ENCODE results near the gene MAP3K6.
"Not testable (repeated sequence)": the region's sequence is repeated elsewhere in the genome, so short reads cannot be mapped to it uniquely, and the experiment has no call there.

MAP3K6 gene

GRCh38 chr1:27406362-27406680 lies 39.6 kb upstream of the MAP3K6 start:
- DNase-seq (ENCODE audit: insufficient read length, low spot score), result no peak
- TF ChIP-seq SPI1 (IDR thresholded peaks at IDR 0.05; ENCODE audit: low read depth, low read length), result no peak
- TF ChIP-seq POLR2A (IDR thresholded peaks at IDR 0.05; ENCODE audit: low read depth, low read length), result no peak
- no peak for TF ChIP-seq POLR2AphosphoS5 (IDR thresholded peaks at IDR 0.05; ENCODE audit: low read depth, low read length)
- no peak for TF ChIP-seq TAF1 (IDR thresholded peaks at IDR 0.05; ENCODE audit: low read depth, low read length)
- no peak for TF ChIP-seq PAX5 (IDR thresholded peaks at IDR 0.05; ENCODE audit: insufficient read depth, low read length, severe bottlenecking)
- no peak for TF ChIP-seq POU2F2 (IDR thresholded peaks at IDR 0.05; ENCODE audit: low read depth, low read length)
- FAIRE-seq, result no peak

- FAIRE-seq, result peak; percentile 33
- DNase-seq (ENCODE audit: insufficient read length, low spot score), result not testable (repeated sequence)
Measured at GRCh38 chr1:27405598-27406361, 39.0 kb upstream of the MAP3K6 start.

GRCh38 chr1:27405074-27405473 lies 38.3 kb upstream of the MAP3K6 start:
- DNase-seq (ENCODE audit: insufficient read length, low spot score), result no peak
- TF ChIP-seq TAF1 (IDR thresholded peaks at IDR 0.05; ENCODE audit: low read depth, low read length), result no peak
- TF ChIP-seq PAX5 (IDR thresholded peaks at IDR 0.05; ENCODE audit: insufficient read depth, low read length, severe bottlenecking), result no peak
- TF ChIP-seq POU2F2 (IDR thresholded peaks at IDR 0.05; ENCODE audit: low read depth, low read length), result no peak
- TF ChIP-seq POLR2AphosphoS5 (IDR thresholded peaks at IDR 0.05; ENCODE audit: low read depth, low read length), result no peak
- TF ChIP-seq POLR2A (IDR thresholded peaks at IDR 0.05; ENCODE audit: low read depth, low read length), result no peak
- no peak for TF ChIP-seq SPI1 (IDR thresholded peaks at IDR 0.05; ENCODE audit: low read depth, low read length)
- no peak for FAIRE-seq

DNA sequence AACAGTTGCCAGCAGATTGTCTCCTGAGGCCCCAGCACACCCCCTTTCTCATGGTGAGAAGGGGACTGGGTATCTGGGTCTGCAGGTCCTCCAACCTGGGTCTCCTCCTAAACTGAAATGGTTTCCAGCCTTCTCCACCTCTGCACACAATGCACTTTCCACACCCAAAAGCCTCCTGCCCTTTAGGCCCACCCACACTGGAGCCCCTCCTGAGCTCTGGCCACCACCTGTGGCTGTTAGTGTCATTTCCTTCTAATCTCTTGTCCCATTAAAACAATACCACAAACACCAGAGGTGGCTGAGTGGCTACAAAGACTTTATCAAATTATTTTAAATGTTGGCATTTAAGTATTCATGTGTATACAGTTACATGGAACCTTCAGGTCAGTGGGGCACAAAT lies 37.2 kb upstream of the MAP3K6 start:
- DNase-seq (ENCODE audit: insufficient read length, low spot score), result no peak
- TF ChIP-seq POLR2A (IDR thresholded peaks at IDR 0.05; ENCODE audit: low read depth, low read length) (no peak), POLR2AphosphoS5 (IDR thresholded peaks at IDR 0.05; ENCODE audit: low read depth, low read length) (no peak), POU2F2 (IDR thresholded peaks at IDR 0.05; ENCODE audit: low read depth, low read length) (no peak), SPI1 (IDR thresholded peaks at IDR 0.05; ENCODE audit: low read depth, low read length) (no peak), TAF1 (IDR thresholded peaks at IDR 0.05; ENCODE audit: low read depth, low read length) (no peak), PAX5 (IDR thresholded peaks at IDR 0.05; ENCODE audit: insufficient read depth, low read length, severe bottlenecking) (no peak)
- no peak for FAIRE-seq

DNA sequence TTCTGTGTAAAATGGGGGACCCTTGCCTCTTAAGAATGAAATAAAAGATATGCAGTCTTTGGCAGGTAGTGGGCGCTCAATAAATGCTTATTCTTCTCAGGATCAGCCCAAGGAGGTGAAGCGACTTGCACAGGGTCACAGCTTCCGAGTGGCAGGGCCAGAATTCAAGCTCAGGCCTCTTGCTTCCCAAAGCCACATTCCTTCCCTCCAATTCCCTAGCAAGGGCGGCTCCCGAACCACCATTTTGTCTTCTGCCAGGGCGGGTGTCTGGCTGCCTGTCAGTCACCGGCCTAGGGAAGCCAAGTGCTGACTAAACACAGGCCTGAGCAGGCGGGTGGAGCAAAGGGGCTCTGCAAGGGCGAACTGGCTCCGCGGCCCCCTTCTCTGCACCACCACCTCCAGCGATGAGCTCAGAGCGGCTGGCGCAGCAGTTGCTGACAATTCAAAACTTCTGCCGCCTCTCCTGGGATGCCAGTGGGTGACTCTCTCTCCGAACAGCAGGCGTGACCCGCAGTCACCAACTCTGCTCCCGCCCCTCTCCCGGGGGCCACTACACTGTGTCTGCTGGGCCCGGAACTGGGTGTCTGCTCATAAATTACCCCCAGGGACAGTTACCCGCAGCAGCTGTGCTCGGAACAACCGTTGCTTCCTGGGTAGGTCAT lies 36.4 kb upstream of the MAP3K6 start:
- TF ChIP-seq POU2F2 (IDR thresholded peaks at IDR 0.05; ENCODE audit: low read depth, low read length), result peak; percentile 16; the same call in 1 of the 2 replicates
- TF ChIP-seq POLR2A (IDR thresholded peaks at IDR 0.05; ENCODE audit: low read depth, low read length), result no peak
- DNase-seq (ENCODE audit: insufficient read length, low spot score), result peak; percentile 68
- FAIRE-seq, result peak; percentile 82

- FAIRE-seq (no peak), DNase-seq (ENCODE audit: insufficient read length, low spot score) (no peak)
- TF ChIP-seq POLR2AphosphoS5 (IDR thresholded peaks at IDR 0.05; ENCODE audit: low read depth, low read length) (0 out of 2 replicates have a peak, but pooled peaks have one; percentile 42), POLR2A (IDR thresholded peaks at IDR 0.05; ENCODE audit: low read depth, low read length) (no peak; the same call in 1 of the 2 replicates), PAX5 (IDR thresholded peaks at IDR 0.05; ENCODE audit: insufficient read depth, low read length, severe bottlenecking) (no peak), POU2F2 (IDR thresholded peaks at IDR 0.05; ENCODE audit: low read depth, low read length) (no peak), TAF1 (IDR thresholded peaks at IDR 0.05; ENCODE audit: low read depth, low read length) (no peak), SPI1 (IDR thresholded peaks at IDR 0.05; ENCODE audit: low read depth, low read length) (no peak)
Measured at GRCh38 chr1:27402349-27402754, 35.6 kb upstream of the MAP3K6 start.

- no peak for DNase-seq (ENCODE audit: insufficient read length, low spot score)
- no peak for FAIRE-seq
- TF ChIP-seq POLR2AphosphoS5 (IDR thresholded peaks at IDR 0.05; ENCODE audit: low read depth, low read length) (0 out of 2 replicates have a peak, but pooled peaks have one; percentile 24), POLR2A (IDR thresholded peaks at IDR 0.05; ENCODE audit: low read depth, low read length) (0 out of 2 replicates have a peak, but pooled peaks have one; percentile 29), PAX5 (IDR thresholded peaks at IDR 0.05; ENCODE audit: insufficient read depth, low read length, severe bottlenecking) (no peak)
Measured at GRCh38 chr1:27400963-27401341, 34.2 kb upstream of the MAP3K6 start.

DNA sequence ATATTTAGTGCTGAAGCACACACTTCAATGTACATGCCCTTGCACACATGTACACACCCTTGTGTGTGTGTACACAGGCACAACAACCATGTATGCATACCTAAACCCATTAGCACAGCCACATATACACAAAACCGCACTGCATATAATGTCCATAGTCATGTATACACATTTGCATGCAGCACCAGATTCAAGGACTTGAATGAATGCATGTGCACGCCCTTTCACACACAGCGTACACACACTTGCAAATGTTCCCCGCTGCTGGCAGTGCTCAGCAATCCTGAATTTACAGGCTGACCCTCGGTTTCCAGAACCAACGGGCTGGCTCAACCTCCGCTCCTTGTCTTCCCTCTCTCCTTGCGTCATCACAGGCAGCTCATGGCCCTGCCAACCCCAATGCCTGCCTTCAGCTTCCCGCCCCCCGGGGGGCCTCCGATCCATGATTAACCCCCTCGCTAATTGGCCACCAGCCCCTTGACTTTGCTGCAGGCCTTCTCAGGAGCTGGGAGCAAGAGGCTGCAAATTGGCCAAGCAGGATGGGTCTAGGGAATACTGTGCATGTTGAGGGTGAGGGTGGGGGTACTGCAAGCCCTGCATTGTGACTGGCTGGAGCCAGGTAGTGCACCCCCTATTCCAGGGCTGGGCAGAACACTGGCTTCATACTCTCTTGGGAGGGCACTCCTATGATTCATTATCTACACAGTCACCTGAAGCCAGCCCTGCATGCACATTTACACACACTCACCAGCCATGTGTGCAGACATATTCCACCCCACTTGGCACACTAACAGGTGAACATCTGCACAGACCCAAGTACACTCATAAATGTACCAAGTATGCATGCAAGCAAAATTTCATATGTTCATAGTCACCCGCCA lies 33.6 kb upstream of the MAP3K6 start:
- TF ChIP-seq POU2F2 (IDR thresholded peaks at IDR 0.05; ENCODE audit: low read depth, low read length) (peak; percentile 50; the same call in 1 of the 2 replicates), POLR2AphosphoS5 (IDR thresholded peaks at IDR 0.05; ENCODE audit: low read depth, low read length) (no peak; the same call in 1 of the 2 replicates)
- no peak for DNase-seq (ENCODE audit: insufficient read length, low spot score)
- peak; percentile 45 for FAIRE-seq

DNA sequence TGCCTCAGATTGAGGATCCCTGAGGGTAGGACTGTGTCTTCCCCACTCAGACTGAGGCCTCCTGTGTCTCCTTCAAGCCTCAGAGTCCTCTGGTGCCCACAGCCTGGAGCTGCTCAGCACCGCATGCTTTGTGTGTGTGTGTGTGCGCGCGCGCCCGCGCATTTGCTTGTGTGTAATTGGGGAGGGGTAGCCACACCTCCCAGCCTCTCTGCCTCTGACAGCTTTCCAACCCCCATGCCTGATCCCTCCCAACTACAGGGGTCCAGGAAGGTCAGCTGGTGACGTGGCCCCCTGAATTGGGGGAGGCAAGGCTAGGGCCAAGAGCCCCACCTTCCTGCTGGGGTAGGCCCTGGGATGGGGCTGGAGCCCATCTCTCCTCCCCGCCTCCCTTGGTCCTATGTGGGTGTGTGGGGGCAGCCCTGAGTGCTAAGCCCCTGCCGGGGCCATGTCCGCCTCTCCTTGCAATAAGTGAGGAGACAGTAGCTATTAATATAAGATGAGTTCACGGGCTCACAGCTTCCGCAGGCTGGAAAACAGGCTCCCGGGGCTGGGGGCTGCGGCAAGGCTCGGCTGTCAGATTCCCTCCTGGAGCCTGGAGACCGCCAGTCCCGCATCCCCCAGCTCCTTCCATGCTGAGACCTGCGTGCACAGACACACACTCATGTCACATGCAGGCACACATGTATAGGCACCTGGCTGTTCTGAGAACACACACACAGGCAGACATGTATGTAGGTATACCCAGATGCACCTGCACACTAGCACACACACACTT lies 32.7 kb upstream of the MAP3K6 start:
- no peak for DNase-seq (ENCODE audit: insufficient read length, low spot score)
- FAIRE-seq, result no peak
- TF ChIP-seq POU2F2 (IDR thresholded peaks at IDR 0.05; ENCODE audit: low read depth, low read length), result no peak
- peak; percentile 6; the same call in 1 of the 2 replicates for TF ChIP-seq POLR2AphosphoS5 (IDR thresholded peaks at IDR 0.05; ENCODE audit: low read depth, low read length)
- TF ChIP-seq SPI1 (IDR thresholded peaks at IDR 0.05; ENCODE audit: low read depth, low read length), result no peak

Measured in GM12891 (cell line).